GM23338 (cell line): ENCODE measurements around the gene GNAZ. TPM values are rescaled to one million over a fixed set of nuclear protein-coding genes. Genes with fewer than 3 reads are reported as not detected.

Experiments used
- ATAC-seq: fragments of 200-7000 bp; cut with Tn5 transposase; 3 replicates; pipeline ENCODE4 v1.9.1; 2020
- DNase-seq: peaks from one replicate; pipeline ENCODE4 v3.0.0-alpha.2; 2015; ENCODE audit warnings: low spot score
- H2AFZ ChIP-seq: fragments of 200-600 bp; sonication (generic); 2 replicates; pipeline ENCODE4 v1.8.0; 2016; ENCODE audit warnings: antibody characterized with exemption, mild to moderate bottlenecking, moderate library complexity
- H3F3A ChIP-seq: fragments of 200-600 bp; sonication (generic); replicated peaks from 2 replicates; pipeline ENCODE4 v1.8.0; 2017; ENCODE audit warnings: antibody characterized with exemption, mixed run types, low read depth
- H3K27ac ChIP-seq: fragments of 200-600 bp; sonication (generic); 2 replicates; pipeline ENCODE4 v1.6.1; 2016; ENCODE audit warnings: low read depth
- H3K27me3 ChIP-seq: fragments of 200-600 bp; sonication (generic); 2 replicates; pipeline ENCODE4 v1.8.0; 2016; ENCODE audit warnings: mild to moderate bottlenecking, mixed run types, moderate library complexity; ENCODE audit not compliant: insufficient read depth
- H3K36me3 ChIP-seq: fragments of 200-600 bp; sonication (generic); 2 replicates; pipeline ENCODE4 v1.8.0; 2016; ENCODE audit warnings: mild to moderate bottlenecking; ENCODE audit not compliant: insufficient read depth
- H3K4me1 ChIP-seq: fragments of 200-600 bp; sonication (generic); 2 replicates; pipeline ENCODE4 v1.8.0; 2016; ENCODE audit warnings: mild to moderate bottlenecking, moderate library complexity; ENCODE audit not compliant: insufficient read depth
- H3K4me2 ChIP-seq: fragments of 200-600 bp; sonication (generic); 2 replicates; pipeline ENCODE4 v1.7.1; 2017; ENCODE audit warnings: mixed run types
- H3K4me3 ChIP-seq: fragments of 200-600 bp; sonication (generic); 2 replicates; pipeline ENCODE4 v1.6.1; 2016; ENCODE audit warnings: mixed run types
- H3K79me2 ChIP-seq: fragments of 200-600 bp; sonication (generic); replicated peaks from 2 replicates; pipeline ENCODE4 v1.8.0; 2017; ENCODE audit warnings: mild to moderate bottlenecking; ENCODE audit not compliant: insufficient read depth
- H3K9me2 ChIP-seq: fragments of 200-600 bp; sonication (generic); 2 replicates; pipeline ENCODE4 v1.8.0; 2017; ENCODE audit not compliant: insufficient read depth
- H4K20me1 ChIP-seq: fragments of 200-600 bp; sonication (generic); replicated peaks from 2 replicates; pipeline ENCODE4 v1.8.0; 2017; ENCODE audit warnings: mild to moderate bottlenecking; ENCODE audit not compliant: insufficient read depth
- H3K27ac Mint-ChIP-seq: 2 replicates; pipeline ENCODE4 v1.8.0; 2020; ENCODE audit warnings: inconsistent platforms, mild to moderate bottlenecking, moderate library complexity, mixed read lengths
- H3K27me3 Mint-ChIP-seq: 3 replicates; pipeline ENCODE4 v1.8.0; 2022; ENCODE audit warnings: low read depth, mild to moderate bottlenecking, moderate library complexity, mixed read lengths, inconsistent platforms; ENCODE audit not compliant: insufficient read depth, poor library complexity
- H3K36me3 Mint-ChIP-seq: 3 replicates; pipeline ENCODE4 v1.8.0; 2021; ENCODE audit warnings: low read depth, mild to moderate bottlenecking, inconsistent platforms, moderate library complexity, mixed read lengths
- H3K4me1 Mint-ChIP-seq: 3 replicates; pipeline ENCODE4 v1.8.0; 2020; ENCODE audit warnings: mild to moderate bottlenecking, inconsistent platforms, mixed read lengths
- H3K4me3 Mint-ChIP-seq: 3 replicates; pipeline ENCODE4 v1.8.0; 2021; ENCODE audit warnings: moderate library complexity, mild to moderate bottlenecking, inconsistent platforms, mixed read lengths
- H3K9me3 Mint-ChIP-seq: 3 replicates; pipeline ENCODE4 v1.8.0; 2020; ENCODE audit warnings: moderate library complexity, mild to moderate bottlenecking, inconsistent platforms, mixed read lengths
- CREB1 ChIP-seq: fragments of 250-450 bp; sonication (Bioruptor Pico); IDR thresholded peaks from 2 replicates; pipeline ENCODE4 v1.5.0; 2020; ENCODE audit warnings: low read depth, mild to moderate bottlenecking, moderate library complexity
- CTCF ChIP-seq, 2 experiments: fragments of 200-600 bp in 1 of 2; sonication (generic) in 1 of 2; conservative IDR thresholded peaks; 2 replicates each; pipeline versions ENCODE4 v1.5.1 to v1.6.1; 2016 to 2017; ENCODE audit warnings: antibody characterized with exemption in 2 of 2, low read depth in 2 of 2, mild to moderate bottlenecking in 2 of 2, moderate library complexity in 1 of 2
- ETS1 ChIP-seq: IDR thresholded peaks from 2 replicates; pipeline ENCODE4 v1.6.1; 2016; ENCODE audit warnings: antibody characterized with exemption
- EZH2 ChIP-seq: fragments of 200-600 bp; sonication (generic); IDR thresholded peaks from one replicate; pipeline ENCODE4 v1.8.0; 2017; ENCODE audit warnings: antibody characterized with exemption, mild to moderate bottlenecking, low read depth; ENCODE audit not compliant: unreplicated experiment
- JUNB ChIP-seq: IDR thresholded peaks from one replicate; pipeline ENCODE4 v1.6.1; 2016; ENCODE audit warnings: antibody characterized with exemption; ENCODE audit not compliant: unreplicated experiment
- POLR2AphosphoS5 ChIP-seq: IDR thresholded peaks from 2 replicates; pipeline ENCODE4 v1.6.1; 2016; ENCODE audit warnings: antibody characterized with exemption, low read depth
- REST ChIP-seq: IDR thresholded peaks from one replicate; pipeline ENCODE4 v1.6.1; 2018; ENCODE audit warnings: antibody characterized with exemption; ENCODE audit not compliant: unreplicated experiment
- STAT1 ChIP-seq: IDR thresholded peaks from one replicate; pipeline ENCODE4 v1.6.1; 2016; ENCODE audit warnings: antibody characterized with exemption; ENCODE audit not compliant: unreplicated experiment
- ZNF114 ChIP-seq: fragments of 250-450 bp; sonication (Bioruptor Pico); IDR thresholded peaks from 2 replicates; pipeline ENCODE4 v1.5.0; 2020; ENCODE audit warnings: mild to moderate bottlenecking, moderate library complexity
- ZNF331 ChIP-seq: fragments of 250-450 bp; sonication (Bioruptor Pico); IDR thresholded peaks from 2 replicates; pipeline ENCODE4 v1.5.0; 2020; ENCODE audit warnings: low read depth, mild to moderate bottlenecking, moderate library complexity
- ZNF462 ChIP-seq: fragments of 250-450 bp; sonication (Bioruptor Pico); IDR thresholded peaks from 2 replicates; pipeline ENCODE4 v1.5.0; 2020; ENCODE audit warnings: mild to moderate bottlenecking, moderate library complexity
- polyA plus RNA-seq: library from polyadenylated mRNA; unstranded; fragments of >200 nt; fragmentation: Nextera tagmentation; extraction: Ambion mirVana; gene quantifications from 2 replicates; pipeline ENCODE4 v1.2.1, GENCODE V29; 2016
- total RNA-seq: library from RNA; depleted of rRNA; stranded (reverse); fragments of >200 nt; shearing (Covaris generic); gene quantifications from 2 replicates; pipeline ENCODE4 v1.2.3, GENCODE V29; 2014

Gene GNAZ
- total and polyA plus RNA-seq, 2 experiments from 2014 or later, result 2.9 to 11.1 TPM

- TF ChIP-seq ZNF462 (no peak), ZNF114 (no peak), CREB1 (CRISPR knock-in tag) (no peak), EZH2 (no peak), POLR2AphosphoS5 (no peak), ETS1 (no peak), STAT1 (no peak)
These were observed 32.0 kb upstream of the GNAZ start (continued) for GRCh38 chr22:23038334-23038642.

GRCh38 chr22:23038902-23039301 lies 31.4 kb upstream of the GNAZ start:
- no peak overlapping the region for H3K27ac Mint-ChIP-seq
- Histone ChIP-seq H3K4me1 (peaks cover 11% of the 10 kb centered on the region), H4K20me1 (no peaks in the 10 kb centered on the region), H3K4me3 (no peak overlapping the region), H3K4me2 (no peak overlapping the region), H3K36me3 (no peaks in the 10 kb centered on the region), H3F3A (no peaks in the 10 kb centered on the region), H2AFZ (no peak overlapping the region), H3K27me3 (no peaks in the 10 kb centered on the region), H3K27ac (no peak overlapping the region), H3K79me2 (no peaks in the 10 kb centered on the region), H3K9me2 (0 out of 2 replicates have a peak, but pooled peaks cover 7% of the 10 kb centered on the region)
- no peak for TF ChIP-seq REST
- no peak for TF ChIP-seq JUNB
- TF ChIP-seq EZH2, result no peak
- no peak for TF ChIP-seq ZNF331 (CRISPR knock-in tag)
- no peak for TF ChIP-seq STAT1
- TF ChIP-seq ZNF114, result no peak
- TF ChIP-seq CTCF (conservative IDR thresholded peaks at IDR 0.05; ENCODE audit: low read depth in 2 of 2), result no peak
- no peaks in the 10 kb centered on the region; the same call in 2 of the 3 replicates for H3K36me3 Mint-ChIP-seq
- peaks cover 8% of the 10 kb centered on the region for H3K4me1 Mint-ChIP-seq
- no peak for DNase-seq
- peaks cover 11% of the 10 kb centered on the region for H3K27me3 Mint-ChIP-seq
- no peak for ATAC-seq
- H3K4me3 Mint-ChIP-seq, result no peak overlapping the region
- peaks cover 4% of the 10 kb centered on the region; the same call in 2 of the 3 replicates for H3K9me3 Mint-ChIP-seq
